Left ventricle myocardium inferior (tissue), 1 donor: ENCODE data around the gene RNLS. TPM values are rescaled to one million over a fixed set of nuclear protein-coding genes. Genes with fewer than 3 reads are reported as not detected.
A peak's percentile ranks its signal among the peaks of the same experiment; 100 is the strongest.

Source experiments
- DNase-seq: peaks from one replicate; pipeline ENCODE4 v3.0.0-alpha.2; 2020
- H3K27ac ChIP-seq: fragments of 200-600 bp; replicated peaks from 2 replicates; pipeline ENCODE4 v1.8.0; 2021
- H3K27me3 ChIP-seq: fragments of 200-600 bp; 2 replicates; pipeline ENCODE4 v1.8.0; 2021; ENCODE audit warnings: low read depth
- H3K36me3 ChIP-seq: fragments of 200-600 bp; 2 replicates; pipeline ENCODE4 v1.8.0; 2021
- H3K4me1 ChIP-seq: fragments of 200-600 bp; 2 replicates; pipeline ENCODE4 v1.8.0; 2021
- H3K4me3 ChIP-seq: fragments of 200-600 bp; 2 replicates; pipeline ENCODE4 v1.8.0; 2021; ENCODE audit warnings: mild to moderate bottlenecking, moderate library complexity
- H3K9me3 ChIP-seq: fragments of 200-600 bp; replicated peaks from 2 replicates; pipeline ENCODE4 v1.8.0; 2021
- intact Hi-C: fragments of 100-400 bp; cut with micrococcal nuclease; formaldehyde crosslinking; loops from one replicate; pipeline ENCODE4 v1.11.0; 2022
- total RNA-seq: library from RNA; stranded (reverse); fragmentation: NEBNext Ultra II Directional; extraction: Animal tissue kit (Norgen Biotek cat#: 25700); gene quantifications from one replicate; pipeline ENCODE4 v1.2.1, GENCODE V29; 2021
- TF ChIP-seq, protein P1 (sequence below): fragments of 200-600 bp; IDR thresholded peaks from 2 replicates; pipeline ENCODE4 v1.8.0; 2021; ENCODE audit warnings: antibody characterized with exemption, mild to moderate bottlenecking, borderline replicate concordance
- donor health status: DM: no; HTN: yes; CAD: no; lungs with severe emphysema.

The RNLS gene
- total RNA-seq, 1 donor from 2014 or later, result 14.3 TPM

DNA sequence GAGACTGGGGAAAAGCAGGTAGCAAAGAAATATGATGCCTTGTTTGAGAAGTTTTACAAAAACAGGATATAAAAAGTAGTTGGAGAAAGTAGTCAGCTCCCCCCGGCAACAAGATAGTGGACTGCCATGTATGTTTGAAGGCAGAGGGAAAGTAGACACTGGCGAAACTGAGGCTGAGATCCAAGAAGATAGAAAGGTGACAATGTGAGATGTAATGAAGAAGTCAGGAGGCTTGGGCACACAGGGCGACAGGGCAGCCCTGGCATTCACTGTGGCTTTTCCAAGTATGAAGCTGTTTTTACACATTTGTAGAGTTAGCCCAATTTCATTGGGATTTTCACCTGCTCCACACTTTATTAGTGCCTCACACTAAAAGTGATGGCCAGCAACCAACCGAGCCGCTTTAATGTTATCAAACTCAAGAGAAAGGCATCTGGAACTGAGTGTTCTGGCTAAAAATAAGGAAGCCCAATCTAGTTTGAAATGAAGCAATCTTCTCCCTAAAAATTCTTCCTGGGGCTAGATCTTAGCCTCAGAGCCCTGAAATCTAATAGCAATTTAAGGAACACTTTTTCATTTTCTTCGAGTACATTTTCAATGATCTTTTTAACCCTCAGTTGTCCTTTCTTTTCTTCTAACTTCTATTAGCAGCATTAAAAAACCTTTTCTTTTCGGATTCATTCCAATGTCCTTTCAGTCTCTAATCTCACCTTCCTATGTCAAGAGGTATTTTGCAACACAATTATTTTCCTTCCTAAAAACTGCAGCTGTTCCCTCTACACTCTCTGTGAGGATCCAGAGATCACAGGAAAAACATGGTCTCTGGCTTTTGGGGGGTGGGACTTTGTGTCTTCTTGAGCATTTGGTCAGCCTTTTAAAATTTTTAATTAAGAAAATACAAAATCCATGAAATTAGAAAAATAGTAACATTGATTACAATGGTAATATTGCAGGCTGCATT lies 108.0 kb downstream of the RNLS start:
- Histone ChIP-seq H3K36me3 (no peaks in the 10 kb centered on the region), H3K27me3 (no peaks in the 10 kb centered on the region), H3K27ac (peak overlapping the region; percentile 72), H3K4me1 (peaks cover 34% of the 10 kb centered on the region), H3K4me3 (peak overlapping the region; percentile 30), H3K9me3 (no peaks in the 10 kb centered on the region)
- intact Hi-C loops, result no loop called here
- TF ChIP-seq, protein P1, sequence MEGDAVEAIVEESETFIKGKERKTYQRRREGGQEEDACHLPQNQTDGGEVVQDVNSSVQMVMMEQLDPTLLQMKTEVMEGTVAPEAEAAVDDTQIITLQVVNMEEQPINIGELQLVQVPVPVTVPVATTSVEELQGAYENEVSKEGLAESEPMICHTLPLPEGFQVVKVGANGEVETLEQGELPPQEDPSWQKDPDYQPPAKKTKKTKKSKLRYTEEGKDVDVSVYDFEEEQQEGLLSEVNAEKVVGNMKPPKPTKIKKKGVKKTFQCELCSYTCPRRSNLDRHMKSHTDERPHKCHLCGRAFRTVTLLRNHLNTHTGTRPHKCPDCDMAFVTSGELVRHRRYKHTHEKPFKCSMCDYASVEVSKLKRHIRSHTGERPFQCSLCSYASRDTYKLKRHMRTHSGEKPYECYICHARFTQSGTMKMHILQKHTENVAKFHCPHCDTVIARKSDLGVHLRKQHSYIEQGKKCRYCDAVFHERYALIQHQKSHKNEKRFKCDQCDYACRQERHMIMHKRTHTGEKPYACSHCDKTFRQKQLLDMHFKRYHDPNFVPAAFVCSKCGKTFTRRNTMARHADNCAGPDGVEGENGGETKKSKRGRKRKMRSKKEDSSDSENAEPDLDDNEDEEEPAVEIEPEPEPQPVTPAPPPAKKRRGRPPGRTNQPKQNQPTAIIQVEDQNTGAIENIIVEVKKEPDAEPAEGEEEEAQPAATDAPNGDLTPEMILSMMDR, result no peak
- no peak for DNase-seq

DNA sequence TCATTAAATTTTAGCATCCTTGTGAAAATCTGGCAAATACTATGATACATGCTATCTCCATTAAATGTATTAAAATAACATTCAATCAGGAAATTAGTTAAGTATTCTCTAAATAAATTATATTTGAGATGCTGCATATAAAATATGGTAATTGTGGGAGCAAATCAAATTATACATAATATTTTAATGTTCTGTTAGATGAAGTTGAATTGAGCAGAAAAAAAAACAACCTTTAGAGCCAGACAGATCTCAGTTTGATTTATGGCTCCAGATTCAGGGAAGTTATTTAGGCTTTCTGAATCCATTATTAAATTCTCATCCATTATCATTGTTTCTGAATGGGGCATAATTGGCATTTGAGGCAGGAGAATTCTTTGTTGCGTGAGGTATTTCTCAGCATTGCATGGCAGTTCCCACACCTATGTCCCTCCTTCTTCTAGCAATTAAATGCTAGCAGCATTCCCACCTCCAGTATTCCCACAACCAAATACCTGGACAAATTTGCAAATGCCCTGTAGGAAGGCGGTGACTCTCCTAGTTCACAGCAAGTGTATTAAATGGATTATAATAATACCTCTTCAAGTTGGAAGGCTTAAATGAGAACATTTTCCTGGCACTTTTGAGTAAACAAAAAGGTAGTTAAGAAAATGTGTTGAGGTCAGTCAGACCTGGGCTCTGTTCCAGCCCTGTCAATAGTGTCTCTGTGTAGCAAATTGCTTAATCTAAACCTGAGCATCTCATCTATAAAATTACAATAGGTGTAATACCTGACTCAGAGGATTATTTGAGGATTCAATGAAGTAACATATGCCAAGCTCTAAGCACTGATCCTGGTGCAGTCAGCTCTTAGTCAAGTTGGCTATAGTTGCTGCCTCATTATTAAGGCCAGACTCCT lies 108.9 kb downstream of the RNLS start:
- Histone ChIP-seq H3K9me3 (no peaks in the 10 kb centered on the region), H3K27me3 (no peaks in the 10 kb centered on the region), H3K4me3 (no peak overlapping the region), H3K36me3 (no peaks in the 10 kb centered on the region), H3K27ac (peak overlapping the region; percentile 72), H3K4me1 (peaks cover 34% of the 10 kb centered on the region)
- DNase-seq, result no peak
- TF ChIP-seq, protein P1, result no peak
- intact Hi-C loops, result no loop called here

DNA sequence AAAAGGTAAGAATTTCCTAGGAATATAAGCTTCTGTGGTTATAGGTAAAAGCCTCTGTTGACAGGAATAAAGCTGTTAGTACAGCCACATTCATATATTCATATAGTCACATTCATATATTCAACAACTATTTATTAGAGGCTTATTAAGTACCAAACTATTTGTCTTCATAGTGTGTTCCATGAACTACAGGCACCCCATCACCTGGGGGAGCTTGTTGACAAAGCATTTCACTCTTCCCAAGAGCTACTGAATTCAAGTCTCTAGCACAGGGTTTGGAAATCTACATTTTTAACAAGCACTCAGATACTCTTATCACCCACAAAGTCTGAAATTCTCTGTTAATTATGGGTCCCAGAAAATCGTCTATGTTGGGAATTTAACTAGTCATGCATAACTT lies 110.6 kb downstream of the RNLS start:
- Histone ChIP-seq H3K27me3 (no peaks in the 10 kb centered on the region), H3K27ac (no peak overlapping the region), H3K9me3 (no peaks in the 10 kb centered on the region), H3K36me3 (no peaks in the 10 kb centered on the region), H3K4me1 (peaks cover 30% of the 10 kb centered on the region), H3K4me3 (no peak overlapping the region)
- intact Hi-C loops, result no loop called here
- TF ChIP-seq, protein P1, result no peak
- DNase-seq, result no peak

DNA sequence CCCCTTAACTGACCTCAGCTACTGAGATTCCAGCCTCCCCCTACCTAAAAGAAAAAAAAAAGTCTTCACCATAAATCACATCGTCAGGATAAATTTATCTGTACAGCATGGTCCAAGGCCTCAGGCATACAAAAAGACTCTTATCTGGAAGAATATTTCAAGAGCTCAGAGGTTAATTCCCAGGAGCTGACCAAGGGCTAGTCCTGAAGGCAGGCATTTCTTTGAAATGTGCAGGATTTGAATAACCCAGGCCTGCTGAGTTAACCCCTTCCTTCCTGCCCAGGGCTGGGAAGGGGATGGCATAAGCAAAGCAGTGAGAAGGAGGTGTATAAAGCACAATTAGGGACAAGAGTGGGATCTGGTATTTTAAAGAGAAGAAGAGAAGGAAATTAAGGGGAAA lies 111.2 kb downstream of the RNLS start:
- Histone ChIP-seq H3K4me3 (no peak overlapping the region), H3K36me3 (no peaks in the 10 kb centered on the region), H3K27me3 (no peaks in the 10 kb centered on the region), H3K27ac (no peak overlapping the region), H3K4me1 (peaks cover 30% of the 10 kb centered on the region), H3K9me3 (no peaks in the 10 kb centered on the region)
- TF ChIP-seq, protein P1, result no peak
- intact Hi-C loops, result no loop called here
- DNase-seq, result no peak

GRCh38 chr10:88467835-88468485 lies 115.2 kb downstream of the RNLS start:
- Histone ChIP-seq H3K27me3 (no peaks in the 10 kb centered on the region), H3K4me1 (peaks cover 9% of the 10 kb centered on the region), H3K27ac (no peak overlapping the region), H3K9me3 (no peaks in the 10 kb centered on the region), H3K4me3 (no peak overlapping the region), H3K36me3 (no peaks in the 10 kb centered on the region)
- TF ChIP-seq, protein P1, result no peak
- no peak for DNase-seq
- intact Hi-C loops, result no loop called here
